Fibroblast of villous mesenchyme (primary cell): Measurements from ENCODE around the gene CYP2R1. TPM values are rescaled to one million over a fixed set of nuclear protein-coding genes. Genes with fewer than 3 reads are reported as not detected.

Source experiments
- DNase-seq: peaks from one replicate; pipeline ENCODE4 v3.0.0-alpha.2; 2010; ENCODE audit warnings: low read depth
- H3K4me3 ChIP-seq: 2 replicates; pipeline ENCODE4 v1.5.1; 2011; ENCODE audit warnings: low read depth, mild to moderate bottlenecking, low read length
- CTCF ChIP-seq: IDR thresholded peaks from 2 replicates; pipeline ENCODE4 v1.5.1; 2012; ENCODE audit warnings: low read depth, mild to moderate bottlenecking, low read length; ENCODE audit not compliant: insufficient read depth
- small RNA-seq: library from RNA; depleted of rRNA; stranded (forward); fragments of <200 nt; gene quantifications from one replicate; pipeline ENCODE3, GENCODE V24; 2012
- total RNA-seq: library from RNA; depleted of rRNA; stranded (reverse); fragments of >200 nt; gene quantifications from 2 replicates; pipeline ENCODE4 v1.2.3, GENCODE V29; 2012

The CYP2R1 gene
- total RNA-seq, 1 donor = 6.9 TPM

GRCh38 chr11:14835496-14836492, 56.2 kb downstream of the CYP2R1 start:
- H3K4me3 ChIP-seq = no peak overlapping the region
- no peak for DNase-seq
- no peak for TF ChIP-seq CTCF

Small RNA genes within 50 kb of the gene (small RNA-seq; reads per million reads assigned to genes)
- gene CALCP = not detected

Other genes with a start within 250 kb of the CYP2R1 start
- gene PDE3B, start 248.4 kb downstream of the CYP2R1 start, total RNA-seq = 0.32 and 0.43 TPM in 2 replicates
- gene CALCA, start 80.1 kb upstream of the CYP2R1 start, total RNA-seq = not detected in 2 replicates
- not detected in 2 replicates for gene CALCB, start 181.4 kb upstream of the CYP2R1 start, total RNA-seq
- gene INSC, start 222.7 kb upstream of the CYP2R1 start, total RNA-seq = under 0.01 and 0.32 TPM in 2 replicates